Testis (tissue), 5 donors: Measurements from ENCODE around the gene FUT3. TPM values are rescaled to one million over a fixed set of nuclear protein-coding genes. Genes with fewer than 3 reads are reported as not detected.

Source experiments
- DNase-seq: peaks from one replicate; pipeline ENCODE4 v3.0.0-alpha.2; 2019
- H3K27ac ChIP-seq, 2 donors: fragments of 200-600 bp; sonication (generic); one replicate each; pipeline ENCODE4 v1.5.1; 2019
- H3K27me3 ChIP-seq: fragments of 200-600 bp; sonication (generic); one replicate; pipeline ENCODE4 v1.5.1; 2019
- H3K36me3 ChIP-seq: fragments of 200-600 bp; sonication (generic); one replicate; pipeline ENCODE4 v1.5.1; 2017; ENCODE audit warnings: low read depth; ENCODE audit errors: missing control alignments
- H3K4me1 ChIP-seq: fragments of 200-600 bp; sonication (generic); one replicate; pipeline ENCODE4 v1.5.1; 2019
- H3K4me3 ChIP-seq, 2 donors: fragments of 200-600 bp; sonication (generic); one replicate each; pipeline ENCODE4 v1.5.1; 2017 to 2019
- H3K9me3 ChIP-seq: fragments of 200-600 bp; sonication (generic); one replicate; pipeline ENCODE4 v1.5.1; 2017
- POLR2A ChIP-seq: fragments of 450-650 bp; IDR thresholded peaks from one replicate; pipeline ENCODE4 v1.6.1; 2017; ENCODE audit warnings: antibody characterized with exemption, mild to moderate bottlenecking, moderate library complexity
- WGBS, 2 donors: methylation state at CpG; one replicate each; pipeline ENCODE4 v1.1.5; 2018; 5-methylcytosine and 5-hydroxymethylcytosine counted together
- intact Hi-C: fragments of 100-400 bp; cut with DNase I; formaldehyde crosslinking; loops from one replicate; pipeline ENCODE4 v1.15.1; 2023; ENCODE audit warnings: low total_unique reads
- long read RNA-seq, 2 donors: transcript quantifications; one replicate each; lab custom pipeline, GENCODE V29; 2026
- polyA plus RNA-seq: library from polyadenylated mRNA; stranded (reverse); fragments of 350-450 nt; fragmentation: Illumina TruSeq; extraction: RNeasy Lipid Tissue Mini Kit (QIAGEN cat#74804); gene quantifications from one replicate; pipeline ENCODE4 v1.2.3, GENCODE V29; 2014; ENCODE audit warnings: low read depth, low replicate concordance; ENCODE audit not compliant: insufficient read depth
- total RNA-seq, 2 donors: library from RNA; depleted of rRNA; stranded (reverse); fragments of >200 nt; gene quantifications; one replicate each; pipeline ENCODE4 v1.2.3, GENCODE V29; 2016
- TF ChIP-seq, protein P1 (sequence below), 3 experiments: fragments of 450-650 bp in 2 of 3; fragments of 200-600 bp in 1 of 3; sonication (generic) in 1 of 3; IDR thresholded peaks; one replicate each; pipeline ENCODE4 v1.5.1; 2016 to 2019; ENCODE audit warnings: antibody characterized with exemption in 3 of 3, mild to moderate bottlenecking in 2 of 3, moderate library complexity in 1 of 3

FUT3 gene
- total RNA-seq = 1 to 10 TPM; 1.1 to 4.4 TPM
- polyA plus RNA-seq = 3.5 TPM
- long read RNA-seq, donor 1, partial matches to known transcripts = 0 of 1 reads
- long read RNA-seq, donor 1, other reads (novel, unspliced or antisense) = 0 of 1 reads
- long read RNA-seq, donor 2 = 0 reads

DNA sequence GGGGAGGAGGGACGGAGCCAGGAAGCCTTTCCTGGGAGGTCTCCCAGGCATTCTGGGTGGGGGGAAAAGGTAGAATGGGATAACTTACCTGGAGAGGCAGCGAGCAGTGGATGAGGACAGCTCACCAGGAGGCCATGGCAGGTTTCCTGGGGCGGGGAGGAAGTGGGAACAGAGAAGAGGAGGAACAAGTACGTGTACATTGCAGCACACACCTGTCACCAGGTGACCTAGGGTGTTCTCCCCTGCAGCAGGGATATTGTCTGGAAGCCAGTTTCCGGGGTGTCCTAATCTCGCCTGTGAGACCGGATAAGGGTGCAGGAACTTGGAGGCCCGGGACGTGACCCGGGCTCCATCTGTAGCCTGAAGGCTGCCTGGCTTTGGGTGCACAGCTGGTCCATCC lies at the start of gene FUT3:
Gene FUT3, minus strand, starts transcription at position 148 of the 400 bp plus-strand sequence.
- H3K36me3 ChIP-seq = no peaks in the 10 kb centered on the region
- WGBS, 2 donors = 88 to 89% methylated on average over 10 of the region's 10 CpGs
- TF ChIP-seq, protein P1, sequence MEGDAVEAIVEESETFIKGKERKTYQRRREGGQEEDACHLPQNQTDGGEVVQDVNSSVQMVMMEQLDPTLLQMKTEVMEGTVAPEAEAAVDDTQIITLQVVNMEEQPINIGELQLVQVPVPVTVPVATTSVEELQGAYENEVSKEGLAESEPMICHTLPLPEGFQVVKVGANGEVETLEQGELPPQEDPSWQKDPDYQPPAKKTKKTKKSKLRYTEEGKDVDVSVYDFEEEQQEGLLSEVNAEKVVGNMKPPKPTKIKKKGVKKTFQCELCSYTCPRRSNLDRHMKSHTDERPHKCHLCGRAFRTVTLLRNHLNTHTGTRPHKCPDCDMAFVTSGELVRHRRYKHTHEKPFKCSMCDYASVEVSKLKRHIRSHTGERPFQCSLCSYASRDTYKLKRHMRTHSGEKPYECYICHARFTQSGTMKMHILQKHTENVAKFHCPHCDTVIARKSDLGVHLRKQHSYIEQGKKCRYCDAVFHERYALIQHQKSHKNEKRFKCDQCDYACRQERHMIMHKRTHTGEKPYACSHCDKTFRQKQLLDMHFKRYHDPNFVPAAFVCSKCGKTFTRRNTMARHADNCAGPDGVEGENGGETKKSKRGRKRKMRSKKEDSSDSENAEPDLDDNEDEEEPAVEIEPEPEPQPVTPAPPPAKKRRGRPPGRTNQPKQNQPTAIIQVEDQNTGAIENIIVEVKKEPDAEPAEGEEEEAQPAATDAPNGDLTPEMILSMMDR (IDR thresholded peaks at IDR 0.05) = no peak
- no peak for TF ChIP-seq POLR2A
- DNase-seq = no peak
- no peaks in the 10 kb centered on the region for H3K4me1 ChIP-seq
- H3K9me3 ChIP-seq = no peaks in the 10 kb centered on the region
- H3K27ac ChIP-seq = no peak within 1 kb of the TSS
- intact Hi-C loops = no loop called here
- H3K27me3 ChIP-seq = no peaks in the 10 kb centered on the region
- no peak within 1 kb of the TSS for H3K4me3 ChIP-seq

DNA sequence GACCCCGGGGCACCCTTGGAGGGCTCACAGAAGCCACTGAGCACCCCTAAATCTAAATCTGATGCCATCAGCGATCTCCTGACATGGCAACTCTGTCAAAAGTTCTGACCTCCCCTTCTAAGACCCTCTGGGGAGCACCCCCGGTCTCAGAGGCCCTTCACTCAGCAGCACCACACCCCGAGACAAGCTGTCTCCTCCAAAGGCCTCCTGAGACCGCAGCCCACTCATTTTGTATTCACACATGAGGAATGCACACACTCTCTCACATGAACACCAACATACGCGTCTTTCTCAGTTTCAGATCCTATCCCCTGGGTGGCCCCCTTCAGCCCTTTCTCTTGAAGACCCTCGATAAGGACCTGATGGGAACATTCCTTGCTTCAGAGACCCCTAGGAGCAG lies 49.7 kb upstream of the FUT3 start:
- Histone ChIP-seq H3K27ac (no peak overlapping the region), H3K36me3 (no peaks in the 10 kb centered on the region), H3K27me3 (no peaks in the 10 kb centered on the region), H3K4me1 (peaks cover 14% of the 10 kb centered on the region), H3K9me3 (no peaks in the 10 kb centered on the region), H3K4me3 (no peak overlapping the region)
- TF ChIP-seq, protein P1 (IDR thresholded peaks at IDR 0.05) = no peak
- no peak for TF ChIP-seq POLR2A
- WGBS, 2 donors = 90 to 93% methylated on average over 8 of the region's 8 CpGs
- intact Hi-C loops = loop anchor here (10.0 kb wide), 1 partner anchor 116 kb away; the partner anchor contains the start of gene PRR22
- no peak for DNase-seq

DNA sequence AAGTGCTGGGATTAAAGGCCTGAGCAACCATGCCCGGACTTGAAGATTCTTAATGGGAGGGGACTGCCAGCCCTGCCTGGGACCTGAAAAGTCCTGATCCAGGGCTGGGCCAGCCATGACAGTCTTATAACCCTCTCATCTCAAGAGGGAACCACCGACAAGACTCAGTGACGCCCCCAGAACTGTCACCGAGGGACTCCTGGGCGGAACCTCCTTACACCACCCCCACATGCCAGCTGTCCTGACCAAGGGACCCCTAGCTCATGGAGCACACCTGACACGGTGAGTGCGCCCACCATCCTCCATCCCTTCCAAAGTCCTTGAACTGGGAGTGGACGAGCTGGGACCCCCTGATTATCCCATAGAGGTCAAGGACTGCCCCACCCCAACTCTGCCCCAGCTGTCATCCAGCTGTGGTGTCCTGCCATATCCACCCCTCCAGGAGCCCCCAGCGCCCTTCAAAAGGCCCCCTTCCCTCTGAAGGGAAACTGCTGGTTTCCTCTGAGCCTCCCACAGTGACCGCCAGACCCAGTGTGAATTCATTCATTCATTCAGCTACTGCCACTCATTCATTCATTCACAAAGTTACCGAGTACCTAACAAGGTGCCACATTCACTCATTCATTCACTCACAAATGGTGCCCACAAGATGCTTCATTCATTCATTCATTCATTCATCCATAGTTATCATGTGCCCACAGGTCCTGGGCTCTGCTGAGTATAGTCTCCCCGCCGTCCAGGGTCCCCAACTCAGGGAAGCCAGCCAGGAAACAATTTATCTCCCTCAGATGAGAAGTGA lies 48.7 kb upstream of the FUT3 start:
- TF ChIP-seq, protein P1 (IDR thresholded peaks at IDR 0.05) = no peak
- TF ChIP-seq POLR2A = no peak
- Histone ChIP-seq H3K27me3 (no peaks in the 10 kb centered on the region), H3K9me3 (no peaks in the 10 kb centered on the region), H3K36me3 (no peaks in the 10 kb centered on the region), H3K27ac (no peak overlapping the region), H3K4me1 (peaks cover 6% of the 10 kb centered on the region), H3K4me3 (no peak overlapping the region)
- DNase-seq = no peak
- intact Hi-C loops = loop anchor here (10.0 kb wide), 1 partner anchor 115 kb away; the partner anchor contains the start of gene PRR22
- WGBS, 2 donors = 86 to 89% methylated on average over 7 to 13 of the region's 13 CpGs

DNA sequence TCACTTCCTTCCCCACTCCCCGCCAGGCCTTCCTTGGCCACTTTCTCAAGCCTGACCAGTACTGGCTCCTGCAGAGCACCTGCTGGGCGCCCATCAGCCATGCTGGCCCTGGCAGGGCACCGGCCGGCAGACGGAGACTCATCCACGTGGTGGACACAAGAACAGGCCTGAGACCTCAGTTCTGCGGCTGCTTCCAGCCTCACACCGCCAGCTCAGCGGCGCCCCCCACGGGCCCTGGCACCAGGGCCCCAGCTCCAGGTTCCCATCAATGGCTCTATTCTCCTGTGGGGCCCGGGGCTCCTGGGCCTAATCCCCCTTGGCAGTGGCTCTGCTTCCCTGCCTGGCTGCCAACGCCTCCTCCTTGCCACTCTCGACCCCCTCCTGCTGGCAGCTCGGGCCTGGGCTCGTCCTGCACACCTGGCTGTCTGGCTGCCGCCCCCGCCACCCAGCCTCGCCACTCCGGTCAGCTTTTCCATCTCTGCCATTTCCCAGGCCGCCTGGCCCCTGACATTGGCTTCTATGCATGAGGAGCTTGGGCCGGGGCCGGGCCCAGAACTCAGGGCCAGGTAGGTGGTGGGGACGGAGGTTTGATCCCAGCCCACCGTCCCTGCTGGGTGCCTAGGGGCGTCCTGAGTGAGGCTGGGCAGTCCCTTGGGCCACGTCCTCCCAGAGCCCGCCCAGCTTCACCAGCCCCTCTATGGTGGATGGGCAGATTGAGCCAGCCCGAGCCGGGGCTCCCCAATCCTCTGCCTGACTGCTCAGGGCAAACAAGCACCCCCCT lies 46.1 kb upstream of the FUT3 start:
- no peaks in the 10 kb centered on the region for H3K27me3 ChIP-seq
- DNase-seq = no peak
- H3K4me3 ChIP-seq = no peak overlapping the region
- intact Hi-C loops = no loop called here
- no peaks in the 10 kb centered on the region for H3K9me3 ChIP-seq
- H3K4me1 ChIP-seq = peaks cover 13% of the 10 kb centered on the region
- WGBS, 2 donors = 90 to 93% methylated on average over 19 to 26 of the region's 30 CpGs
- no peak overlapping the region for H3K27ac ChIP-seq
- H3K36me3 ChIP-seq = no peaks in the 10 kb centered on the region
- TF ChIP-seq, protein P1 (IDR thresholded peaks at IDR 0.05) = no peak
- no peak for TF ChIP-seq POLR2A
